Measurements from ENCODE around the gene METTL26. TPM values are rescaled to one million over a fixed set of nuclear protein-coding genes. Genes with fewer than 3 reads are reported as not detected.

Gene METTL26
- total and polyA plus RNA-seq, 2 of the 8 experiments (the other 6 are each of a cell fraction or from before 2014, with no cell fraction given) = 100 to 186 TPM

DNA sequence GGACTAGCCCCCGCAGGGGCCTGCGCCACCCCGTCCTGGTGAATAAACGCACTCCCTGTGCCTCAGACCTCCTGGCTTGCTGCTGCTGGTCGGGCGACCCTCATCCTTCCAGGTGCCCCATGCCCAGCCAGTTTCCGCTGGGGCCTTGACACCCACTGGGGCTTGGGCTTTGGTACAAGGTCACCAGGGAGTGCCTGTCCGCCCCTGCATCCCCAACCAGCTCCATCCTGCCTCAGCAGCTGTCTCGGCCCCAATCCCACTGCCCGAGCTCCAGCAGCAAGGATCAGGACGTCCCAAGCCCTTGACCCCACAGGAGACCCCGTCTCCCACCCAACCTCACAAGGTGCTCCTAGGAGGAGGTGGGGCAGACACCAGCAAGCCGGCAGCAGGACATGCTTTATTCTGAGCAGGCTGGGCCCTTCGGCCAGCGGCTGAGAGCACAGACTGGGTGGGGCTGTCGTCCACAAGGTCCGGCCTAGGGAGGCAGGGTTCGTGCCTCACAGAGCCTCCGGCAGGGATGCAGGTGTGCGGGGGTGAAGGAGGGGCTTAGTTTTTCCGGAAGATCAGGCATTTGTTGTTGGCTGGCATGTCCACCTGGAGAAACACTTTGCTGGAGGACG, 1.9 kb downstream of the METTL26 start:
- Histone ChIP-seq H3K4ac (replicated peaks; ENCODE audit: insufficient read length, low read depth, low read length) (no peak overlapping the region), H3K4me3 (ENCODE audit: extremely low read depth in 1 of 4, insufficient read depth in 2 of 4, low read depth in 3 of 4, low read length in 4 of 4) (no peak overlapping the region), H4K20me1 (replicated peaks in 1 of 2; ENCODE audit: control insufficient read depth in 1 of 2, insufficient read depth in 2 of 2, low read length in 2 of 2) (peaks cover 3 to 10% of the 10 kb centered on the region in 2 experiments), H3K79me2 (ENCODE audit: control insufficient read depth in 1 of 2, insufficient read depth in 2 of 2, low read length in 2 of 2) (peaks cover 0 to 6% of the 10 kb centered on the region in 2 experiments; a peak in 1 of 4 replicates), H4K91ac (replicated peaks; ENCODE audit: insufficient read length, low read length) (no peak overlapping the region), H3K9ac (replicated peaks in 1 of 4; ENCODE audit: extremely low read depth in 1 of 4, low read depth in 3 of 4, low read length in 3 of 4) (no peak overlapping the region), H4K8ac (ENCODE audit: extremely low read depth, insufficient read depth, low read length) (no peak overlapping the region), H3K79me1 (ENCODE audit: low read depth, low read length) (no peaks in the 10 kb centered on the region), H3K27ac (ENCODE audit: low read depth, low read length) (no peak overlapping the region), H3K23ac (ENCODE audit: insufficient read length) (no peak overlapping the region), H2BK5ac (ENCODE audit: low read depth, low read length) (no peak overlapping the region), H3K56ac (replicated peaks; ENCODE audit: insufficient read length, low read depth, low read length) (no peak overlapping the region), H3K4me2 (ENCODE audit: insufficient read depth in 1 of 2, low read depth in 2 of 2, low read length in 2 of 2) (no peak overlapping the region), H2AK5ac (ENCODE audit: low read depth, low read length) (no peak overlapping the region), H2BK15ac (ENCODE audit: low read length) (no peak overlapping the region), H3K18ac (ENCODE audit: extremely low read depth, low read length) (no peak overlapping the region), H3K9me3 (ENCODE audit: insufficient read depth in 2 of 2, low read depth in 1 of 2, low read length in 1 of 2) (no peaks in the 10 kb centered on the region), H4K5ac (ENCODE audit: insufficient read length, low read depth, low read length) (no peak overlapping the region), H3K27me3 (replicated peaks in 1 of 4; ENCODE audit: control insufficient read depth in 3 of 4, extremely low read depth in 1 of 4, insufficient read depth in 3 of 4, low read length in 3 of 4) (no peaks in the 10 kb centered on the region), H3K23me2 (ENCODE audit: low read depth, low read length) (peaks cover 8% of the 10 kb centered on the region; the same call in 1 of the 2 replicates), H2AFZ (ENCODE audit: low read length) (no peak overlapping the region), H3K36me3 (ENCODE audit: control insufficient read depth in 2 of 4, insufficient read depth in 4 of 4, low read length in 3 of 4) (peaks cover 0 to 21% (median 3%) of the 10 kb centered on the region in 4 experiments; a peak in 4 of 8 replicates), H2BK12ac (ENCODE audit: low read depth, low read length) (peak overlapping the region; percentile 17; the same call in 1 of the 2 replicates), H3K4me1 (replicated peaks in 1 of 4; ENCODE audit: control insufficient read depth in 3 of 4, insufficient read depth in 4 of 4, low read length in 3 of 4) (peaks cover 0 to 42% (median 34%) of the 10 kb centered on the region in 4 experiments; a peak in 6 of 7 replicates), H2BK20ac (ENCODE audit: low read length) (no peak overlapping the region), H3K14ac (ENCODE audit: insufficient read length) (no peak overlapping the region), H2BK120ac (replicated peaks; ENCODE audit: low read depth, low read length) (no peak overlapping the region)
- FAIRE-seq = no peak
- TF ChIP-seq, protein P1, sequence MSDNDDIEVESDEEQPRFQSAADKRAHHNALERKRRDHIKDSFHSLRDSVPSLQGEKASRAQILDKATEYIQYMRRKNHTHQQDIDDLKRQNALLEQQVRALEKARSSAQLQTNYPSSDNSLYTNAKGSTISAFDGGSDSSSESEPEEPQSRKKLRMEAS (IDR thresholded peaks at IDR 0.05) = no peak
- 88% methylated on average over 21 of the region's 22 CpGs; no CpG with 5 or more reads in 1 of the 2 experiments for WGBS, 2 experiments (ENCODE audit: extremely low coverage in 1 of 2, insufficient coverage in 1 of 2, insufficient read length in 1 of 2, insufficient replicate concordance in 2 of 2, low coverage in 1 of 2, low lambda C conversion rate in 2 of 2, missing lambda C conversion rate in 1 of 2)
- ChIA-PET CTCF (ENCODE audit: partially characterized antibody) (interaction anchor here (0.6 to 1.3 kb wide), 3 partner anchors 14 to 67 kb away, joined by 3 read pairs; partner anchors contain the start of gene NHLRC4), POLR2A (ENCODE audit: partially characterized antibody) (interaction anchor here (0.7 to 2.7 kb wide), 7 partner anchors 10 to 263 kb away, joined by 3 to 16 read pairs (median 4); partner anchors contain the start of gene MRPL28)
- no peak for DNase-seq (ENCODE audit: low read depth in 1 of 2, low spot score in 2 of 2)

Data from H1 (cell line).